Right ventricle myocardium superior (tissue), 1 donor: ENCODE measurements around the gene IL20RB. TPM values are rescaled to one million over a fixed set of nuclear protein-coding genes. Genes with fewer than 3 reads are reported as not detected.
"Not testable (repeated sequence)": the region's sequence is repeated elsewhere in the genome, so short reads cannot be mapped to it uniquely, and the experiment has no call there.

ENCODE experiments used
- ATAC-seq: fragments of 200-7000 bp; cut with Tn5 transposase; one replicate; pipeline ENCODE4 v1.9.1; 2020; ENCODE audit warnings: mild to moderate bottlenecking; ENCODE audit not compliant: poor library complexity
- DNase-seq: peaks from one replicate; pipeline ENCODE4 v3.0.0-alpha.2; 2020
- intact Hi-C: fragments of 100-400 bp; cut with DNase I; formaldehyde crosslinking; loops from one replicate; pipeline ENCODE4 v1.11.2; 2022
- total RNA-seq: library from RNA; stranded (reverse); fragmentation: NEBNext Ultra II Directional; extraction: Animal tissue kit (Norgen Biotek cat#: 25700); gene quantifications from one replicate; pipeline ENCODE4 v1.2.1, GENCODE V29; 2021
- donor health status: DM: no; HTN: yes; CAD: no; lungs with severe emphysema.

IL20RB gene
- total RNA-seq, 1 donor from 2014 or later: 0.35 TPM

DNA sequence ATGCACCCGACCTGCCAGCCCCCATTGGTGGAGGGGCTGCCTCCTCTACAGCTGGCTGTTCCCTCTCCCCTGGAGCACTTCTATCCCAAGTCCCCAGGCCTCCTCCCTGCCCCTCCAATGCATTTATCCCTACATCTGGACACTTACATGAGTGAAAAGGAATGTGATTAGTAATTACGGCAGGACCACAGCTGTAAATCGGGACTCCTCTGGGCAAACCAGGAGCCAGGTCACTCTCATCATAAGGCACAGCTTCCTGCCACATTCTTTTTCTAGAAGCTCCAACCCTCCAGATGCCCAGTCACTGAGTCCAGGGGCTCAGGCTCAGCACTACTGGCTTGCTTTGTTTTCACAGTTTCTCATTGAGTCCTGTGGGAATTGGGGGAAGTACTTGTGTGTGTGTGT lies 54.3 kb downstream of the IL20RB start:
- intact Hi-C loops: loop anchor here (5.0 to 10.0 kb wide), 4 partner anchors 195 to 935 kb away; partner anchors contain the start of genes SLC35G2 and STAG1
- DNase-seq: no peak

DNA sequence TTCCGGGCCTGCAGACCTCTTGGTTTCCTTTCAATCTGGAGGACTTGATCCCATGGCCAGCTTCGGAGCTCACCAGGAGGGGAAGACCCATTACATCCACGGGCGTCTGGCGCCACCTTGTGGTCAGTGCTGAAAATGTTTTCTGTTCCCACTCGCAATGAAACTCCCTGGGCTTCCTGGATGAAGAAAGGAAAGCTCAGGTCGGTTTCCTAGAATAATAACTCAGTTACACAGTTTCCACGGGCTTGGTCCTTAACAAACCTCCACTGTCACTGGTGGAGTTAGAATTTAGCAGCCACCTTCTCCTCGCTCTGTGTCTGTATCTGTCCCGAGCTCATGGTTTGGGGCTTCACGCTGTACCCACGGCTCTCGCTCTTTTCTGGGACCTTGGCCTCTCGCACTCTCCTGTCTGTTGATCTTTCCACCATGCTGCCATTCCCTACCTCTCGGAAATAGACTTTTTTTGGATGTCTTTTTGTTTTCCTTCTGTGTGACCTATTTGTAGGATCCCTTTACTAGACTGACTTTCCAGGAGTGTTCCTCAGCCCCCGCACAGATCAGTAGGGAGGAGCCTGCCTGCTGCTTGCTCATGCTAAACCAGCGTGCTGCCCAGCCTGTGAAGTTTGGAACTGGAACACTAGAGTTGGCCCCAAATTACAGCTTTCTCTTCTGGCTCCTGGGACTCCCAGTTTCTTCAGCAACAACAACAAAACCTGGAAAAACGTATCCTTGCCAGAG lies 56.3 kb downstream of the IL20RB start:
- DNase-seq: peak; percentile 92
- ATAC-seq: peak; percentile 99
- intact Hi-C loops: loop anchor here (5.0 to 10.0 kb wide), 4 partner anchors 197 to 937 kb away; partner anchors contain the start of genes SLC35G2 and STAG1

More for the DNA sequence above, 54.3 kb downstream of the IL20RB start:
- ATAC-seq: no peak

DNA sequence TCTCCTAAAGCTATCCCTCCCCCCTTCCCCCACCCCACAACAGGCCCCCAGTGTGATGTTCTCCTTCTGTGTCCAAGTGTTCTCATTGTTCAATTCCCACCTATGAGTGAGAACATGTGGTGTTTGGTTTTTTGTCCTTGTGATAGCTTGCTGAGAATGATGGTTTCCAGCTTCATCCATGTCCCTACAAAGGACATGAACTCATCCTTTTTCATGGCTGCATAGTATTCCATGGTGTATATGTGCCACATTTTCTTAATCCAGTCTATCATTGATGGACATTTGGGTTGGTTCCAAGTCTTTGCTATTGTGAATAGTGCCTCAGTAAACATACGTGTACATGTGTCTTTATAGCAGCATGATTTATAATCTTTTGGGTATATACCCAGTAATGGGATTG lies 59.5 kb downstream of the IL20RB start:
- not testable (repeated sequence) for ATAC-seq, DNase-seq
- intact Hi-C loops: loop anchor here (10.0 kb wide), 1 partner anchor 633 kb away; no protein-coding TSS in a partner anchor

DNA sequence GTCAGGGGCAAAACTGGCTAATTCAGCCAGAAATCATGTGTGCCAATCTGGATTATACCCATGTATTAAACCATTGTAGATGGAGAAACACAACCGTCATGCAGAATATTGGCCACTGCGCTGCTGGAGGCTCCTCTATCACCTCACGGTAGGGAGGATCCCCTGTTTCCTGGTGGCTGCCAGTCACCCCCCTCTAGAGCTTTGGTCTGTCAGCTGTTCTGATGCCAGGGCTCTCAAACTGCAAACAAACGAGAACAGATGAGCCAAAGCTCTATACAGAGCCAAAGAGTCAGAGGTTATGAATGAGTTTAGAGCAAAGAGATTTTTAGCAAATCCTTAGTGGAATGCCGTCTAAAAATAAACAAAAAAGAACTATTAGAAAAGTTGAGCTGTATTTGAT lies 62.5 kb downstream of the IL20RB start:
- intact Hi-C loops: no loop called here
- DNase-seq: no peak

DNA sequence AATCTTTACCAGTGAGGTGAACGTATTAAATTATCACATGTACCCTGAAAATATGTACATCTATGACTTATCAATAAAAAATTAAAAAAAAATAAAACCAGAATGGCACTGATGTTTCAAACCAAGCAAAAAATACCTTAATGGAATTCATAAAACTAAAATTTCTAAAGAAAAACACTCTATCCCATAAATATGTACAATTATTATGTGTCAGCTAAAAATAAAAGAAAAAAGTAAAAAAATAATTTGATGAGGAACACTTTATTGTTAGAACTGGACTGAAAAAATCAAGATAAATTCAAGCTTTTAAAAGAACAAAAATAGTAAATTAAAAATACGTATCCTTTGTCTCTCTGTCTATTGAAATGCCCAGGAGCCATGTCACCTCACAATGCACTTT lies 63.1 kb downstream of the IL20RB start:
- intact Hi-C loops: no loop called here
- no peak for ATAC-seq
- no peak for DNase-seq

More for the DNA sequence above, 62.5 kb downstream of the IL20RB start:
- ATAC-seq: no peak

DNA sequence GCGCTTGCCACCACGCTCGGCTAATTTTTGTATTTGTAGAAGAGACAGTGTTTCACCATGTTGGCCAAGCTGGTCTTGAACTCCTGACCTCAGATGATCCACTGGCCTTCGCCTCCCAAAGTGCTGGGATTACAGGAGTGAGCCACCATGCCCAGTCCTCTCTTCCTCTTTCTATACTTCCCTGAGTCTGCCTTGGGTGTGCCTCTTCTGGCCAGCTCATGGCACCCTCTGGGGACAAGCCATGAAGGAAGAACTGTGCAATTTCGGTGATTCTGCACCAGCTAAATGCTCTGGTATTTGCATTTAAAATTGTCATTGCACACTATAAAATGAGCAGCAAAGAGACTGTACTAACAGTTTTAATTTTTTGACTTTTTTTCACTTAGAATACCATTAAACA lies 66.6 kb downstream of the IL20RB start:
- intact Hi-C loops: no loop called here
- ATAC-seq (no peak), DNase-seq (no peak)

DNA sequence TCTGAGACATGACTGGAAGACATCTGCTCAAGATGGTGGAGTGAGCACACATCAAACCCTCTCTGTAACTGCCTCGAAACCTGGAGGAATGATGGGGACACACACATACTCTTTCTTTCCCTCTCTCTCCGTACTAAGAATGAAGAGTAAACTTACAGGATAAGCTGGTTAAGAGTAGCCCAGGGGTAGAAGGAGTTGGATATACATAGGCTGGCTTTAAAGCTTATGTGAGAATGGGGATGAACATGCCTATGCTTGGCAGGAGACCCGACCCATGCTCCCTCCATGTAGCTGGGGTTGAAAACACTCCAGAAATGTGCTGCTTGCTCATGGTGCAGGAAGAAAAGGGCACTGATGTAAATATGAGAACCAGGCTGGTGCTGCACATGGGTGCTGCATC lies 68.9 kb downstream of the IL20RB start:
- intact Hi-C loops: no loop called here
- ATAC-seq (no peak), DNase-seq (no peak)

DNA sequence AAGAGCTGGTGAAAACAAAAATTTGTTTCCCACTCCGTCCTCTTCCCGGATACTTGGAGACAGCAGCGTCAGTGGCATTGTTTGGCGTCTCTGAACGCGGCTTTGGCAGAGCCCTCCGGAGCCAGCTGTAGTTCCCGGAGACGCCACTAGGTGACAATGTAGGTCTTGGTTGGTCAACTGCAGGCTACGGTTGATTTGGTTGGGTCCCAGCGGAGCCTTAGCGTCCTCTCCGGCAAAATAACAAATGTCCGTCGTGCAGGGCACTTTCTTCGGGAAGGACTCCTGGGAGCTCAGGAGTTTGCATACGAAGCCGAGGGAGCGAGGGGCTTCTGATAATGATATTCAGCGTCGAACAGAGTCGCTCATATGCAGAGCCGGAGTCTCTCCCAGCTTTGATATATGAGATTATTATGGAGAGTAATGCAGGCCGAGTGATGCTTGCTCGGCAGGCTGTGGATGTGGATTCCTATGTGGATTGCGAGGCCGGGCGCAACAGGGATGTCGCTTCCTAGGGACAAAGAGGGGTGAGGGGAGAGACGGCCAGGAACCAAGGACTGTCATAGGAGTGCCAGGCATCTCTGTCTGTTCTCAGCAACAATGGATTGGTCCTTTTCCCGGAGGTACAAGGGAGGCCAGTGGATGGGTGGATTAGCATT lies 74.8 kb downstream of the IL20RB start:
- DNase-seq (peak; percentile 92), ATAC-seq (peak; percentile 98)
- intact Hi-C loops: no loop called here

DNA sequence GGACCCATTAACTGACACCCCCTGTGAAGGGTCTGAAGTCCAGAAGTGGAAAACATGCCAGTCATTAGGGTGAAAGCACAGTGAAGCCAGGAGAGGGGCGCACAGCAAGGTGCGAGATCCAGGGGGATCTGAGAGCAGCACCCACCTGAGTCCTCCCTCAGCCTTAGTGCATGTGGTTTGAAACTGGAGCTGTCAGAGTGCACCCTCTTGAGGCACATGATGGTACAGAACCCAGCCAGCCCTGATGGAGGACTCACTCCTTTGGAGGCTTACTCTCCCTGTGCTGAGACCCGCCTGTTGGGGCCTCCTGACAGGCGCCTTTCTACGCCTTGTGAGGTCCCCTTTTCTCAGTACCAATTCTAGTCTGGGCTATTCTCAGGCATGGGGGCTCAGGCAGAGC lies 77.8 kb downstream of the IL20RB start:
- intact Hi-C loops: no loop called here
- no peak for DNase-seq
- ATAC-seq: no peak

DNA sequence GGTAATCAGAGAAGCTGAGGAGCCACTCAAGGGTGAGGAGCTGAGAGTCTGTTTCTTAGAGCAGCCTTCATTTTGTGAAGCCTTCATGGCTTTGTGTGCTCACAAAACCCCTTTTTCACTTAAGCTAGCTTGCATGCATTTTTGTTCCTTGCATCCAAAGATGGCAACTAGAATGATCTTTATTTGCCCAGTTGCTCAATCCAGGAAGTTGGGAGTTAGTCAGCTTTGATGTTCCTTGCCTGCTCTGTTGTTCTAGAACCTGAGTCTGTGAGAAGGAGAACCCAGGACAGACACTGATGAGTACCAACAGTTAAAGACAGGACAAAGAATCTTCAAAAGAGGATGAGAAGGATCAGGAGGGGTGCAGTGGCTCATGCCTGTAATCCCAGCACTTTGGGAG lies 81.8 kb downstream of the IL20RB start:
- intact Hi-C loops: no loop called here

DNA sequence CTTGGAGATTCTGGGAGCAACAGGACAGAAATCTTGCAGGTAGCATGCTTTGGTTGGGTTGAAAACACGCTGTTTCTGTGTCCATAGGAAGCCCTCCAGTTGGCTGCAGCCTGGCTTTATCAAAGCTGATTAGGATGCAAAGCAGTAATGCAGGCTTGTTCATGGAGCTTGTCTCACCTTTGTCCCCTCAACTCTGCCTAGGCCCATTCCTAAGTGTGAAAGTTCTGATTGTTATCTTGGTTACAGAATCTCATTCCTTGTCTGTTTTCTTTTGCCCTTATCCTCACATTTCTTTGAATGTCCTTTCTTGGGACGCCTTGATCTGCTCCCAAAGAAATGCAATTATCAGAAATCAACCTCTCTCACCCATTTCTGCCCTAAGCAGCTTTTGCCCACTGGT lies 83.5 kb downstream of the IL20RB start:
- no peak for DNase-seq
- no peak for ATAC-seq
- intact Hi-C loops: no loop called here

More for the DNA sequence above, 81.8 kb downstream of the IL20RB start:
- DNase-seq (no peak), ATAC-seq (no peak)

DNA sequence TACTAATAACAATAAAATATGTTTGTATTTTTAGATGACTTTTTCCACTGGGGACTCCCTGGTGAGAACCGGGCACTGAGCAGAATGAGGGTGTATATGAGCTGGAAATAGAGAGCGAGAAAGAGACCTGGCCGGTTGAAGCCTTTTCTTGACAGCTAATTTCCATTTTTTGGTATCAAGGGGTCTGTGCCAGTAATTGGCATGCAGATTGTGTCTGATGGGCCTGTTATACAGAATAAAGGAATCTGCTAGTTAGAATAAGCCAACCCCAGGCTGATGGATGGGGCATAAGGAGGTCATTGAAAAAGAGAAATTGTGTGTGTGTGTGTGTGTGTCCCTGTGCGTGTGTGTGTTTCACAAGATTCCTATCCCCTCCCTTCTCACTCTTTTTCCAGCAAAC lies 83.9 kb downstream of the IL20RB start:
- ATAC-seq: no peak
- DNase-seq: no peak
- intact Hi-C loops: no loop called here

DNA sequence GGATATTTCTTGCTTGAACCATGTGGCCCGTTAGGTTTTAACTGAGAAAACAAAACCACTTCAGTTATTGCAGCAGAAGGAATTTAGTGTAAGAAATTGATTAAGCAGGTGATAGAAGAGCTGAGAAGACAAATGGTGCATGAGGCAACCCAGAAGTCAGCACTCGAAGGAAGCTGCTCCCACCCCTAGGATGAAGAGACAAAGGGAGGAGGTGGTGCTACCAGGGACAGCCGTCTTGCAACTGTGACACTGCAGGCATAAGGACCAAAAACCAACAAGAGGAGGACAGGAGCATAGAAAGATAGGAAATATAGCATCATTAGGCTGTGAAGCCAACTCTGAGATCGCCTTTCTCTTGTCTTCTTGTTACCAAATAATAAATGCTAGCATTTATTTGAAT lies 89.0 kb downstream of the IL20RB start:
- DNase-seq (no peak), ATAC-seq (no peak)
- intact Hi-C loops: no loop called here

DNA sequence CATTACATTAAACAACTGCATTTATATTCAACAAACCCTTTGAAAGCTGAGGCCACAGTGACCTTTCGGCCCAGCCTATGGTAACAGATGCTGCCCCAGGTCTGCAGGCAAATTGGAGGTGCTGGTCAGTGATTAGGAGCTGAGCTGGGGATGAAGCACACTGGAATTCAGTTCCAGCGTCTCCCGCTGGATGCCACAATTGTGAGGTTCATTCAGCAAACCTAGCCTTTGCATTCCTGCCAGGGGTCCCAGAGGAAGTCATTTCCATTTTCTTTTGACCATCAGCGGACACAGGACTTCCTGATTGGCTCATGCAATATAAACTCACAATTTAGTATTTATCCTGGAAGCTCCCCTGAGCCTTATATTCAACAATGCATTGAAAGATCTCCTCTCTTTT lies 89.5 kb downstream of the IL20RB start:
- ATAC-seq (no peak), DNase-seq (no peak)
- intact Hi-C loops: no loop called here

DNA sequence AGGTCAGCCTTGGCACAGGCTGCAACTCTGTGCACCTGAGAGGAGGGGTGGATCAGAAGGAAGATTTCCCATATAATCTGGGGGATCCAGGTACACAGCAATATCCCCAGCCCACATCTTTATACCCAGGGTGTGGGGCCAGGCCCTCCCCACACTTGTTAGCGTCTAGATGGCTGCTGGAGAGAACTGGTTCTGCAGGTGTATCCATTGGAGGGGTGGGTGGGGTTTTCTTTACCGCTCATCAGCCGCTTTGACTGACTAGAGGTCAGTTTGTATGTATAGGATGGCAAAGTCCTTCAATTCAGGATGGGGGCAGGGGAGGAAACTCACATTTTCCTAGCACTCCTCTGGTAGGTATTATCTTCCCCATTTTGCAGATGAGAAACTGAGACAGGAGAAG lies 92.5 kb downstream of the IL20RB start:
- ATAC-seq (no peak), DNase-seq (no peak)
- intact Hi-C loops: no loop called here

DNA sequence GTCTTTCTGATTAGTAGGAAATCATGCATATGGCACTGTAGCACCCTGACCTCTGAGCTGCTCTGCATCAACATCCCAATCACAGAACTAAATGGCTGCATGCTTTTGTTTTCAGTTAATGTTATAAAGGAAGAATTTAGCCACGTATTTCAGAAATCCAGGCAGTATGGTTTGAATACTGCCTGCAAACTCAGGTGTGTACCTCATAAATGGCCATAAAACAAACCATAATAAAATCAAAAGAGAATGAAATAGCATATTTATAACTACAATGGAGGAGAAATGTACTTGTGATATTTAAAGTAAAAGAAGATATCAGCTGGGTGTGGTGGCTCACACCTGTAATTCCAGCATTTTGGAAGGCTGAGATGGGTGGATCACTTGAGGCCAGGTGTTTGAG lies 94.5 kb downstream of the IL20RB start:
- no peak for ATAC-seq
- no peak for DNase-seq
- intact Hi-C loops: no loop called here
